B cell (primary cell): Measurements from ENCODE around the gene RSAD1. TPM values are rescaled to one million over a fixed set of nuclear protein-coding genes. Genes with fewer than 3 reads are reported as not detected.

Experiments used
- ATAC-seq: fragments of 200-7000 bp; cut with Tn5 transposase; one replicate; pipeline ENCODE4 v1.10.0; 2021; ENCODE audit warnings: low read depth, mild to moderate bottlenecking, moderate number of reproducible peaks, moderate library complexity
- CTCF ChIA-PET: fragments of 350-600 bp; sonication (Branson Sonifier 250); formaldehyde crosslinking; loops from one replicate; lab custom pipeline; 2021; ENCODE audit warnings: antibody characterized with exemption, inconsistent platforms; lab: Charles Lee
- POLR2A ChIA-PET: fragments of 350-600 bp; sonication (Branson Sonifier 250); formaldehyde crosslinking; loops from one replicate; lab custom pipeline; 2021; ENCODE audit warnings: antibody characterized with exemption; lab: Charles Lee
- DNase-seq: peaks from one replicate; pipeline ENCODE4 v3.0.0; 2013
- H2AFZ ChIP-seq: 2 replicates; pipeline ENCODE4 v1.6.1; 2012; ENCODE audit warnings: mild to moderate bottlenecking, low read depth, low read length; ENCODE audit not compliant: insufficient read depth, poor library complexity, severe bottlenecking
- H3K27ac ChIP-seq, 2 donors: 1 replicate in 1 of 2; 2 replicates in 1 of 2; pipeline ENCODE4 v1.5.1; 2012 to 2013; ENCODE audit warnings: low read length in 2 of 2, mild to moderate bottlenecking in 2 of 2, moderate library complexity in 1 of 2
- H3K27me3 ChIP-seq, 4 experiments: fragments of 200-600 bp in 1 of 4; sonication (generic) in 1 of 4; replicated peaks in 1 of 4; 1 replicate in 2 of 4; 2 replicates in 2 of 4; pipeline versions ENCODE4 v1.6.1 to v1.7.0; 2013 to 2016; ENCODE audit warnings: low read length in 3 of 4, mild to moderate bottlenecking in 2 of 4, mixed read lengths in 1 of 4, moderate library complexity in 1 of 4; ENCODE audit not compliant: insufficient read depth in 4 of 4, control insufficient read depth in 3 of 4; ENCODE audit errors: control extremely low read depth in 1 of 4
- H3K36me3 ChIP-seq, 2 experiments: replicated peaks in 1 of 2; 1 replicate in 1 of 2; 2 replicates in 1 of 2; pipeline versions ENCODE4 v1.6.1 to v1.7.1; 2013; ENCODE audit warnings: low read length in 1 of 2; ENCODE audit not compliant: insufficient read depth in 2 of 2, control insufficient read depth in 1 of 2; ENCODE audit errors: control extremely low read depth in 1 of 2, extremely low read depth in 1 of 2
- H3K4me1 ChIP-seq, 2 donors: fragments of 200-600 bp in 1 of 2; sonication (generic) in 1 of 2; 1 replicate in 1 of 2; 2 replicates in 1 of 2; pipeline versions ENCODE4 v1.5.1 to v1.6.1; 2013 to 2017; ENCODE audit warnings: low read length in 2 of 2; ENCODE audit not compliant: control insufficient read depth in 2 of 2, insufficient read depth in 2 of 2
- H3K4me2 ChIP-seq: replicated peaks from 2 replicates; pipeline ENCODE3; 2012; ENCODE audit warnings: mild to moderate bottlenecking, low read depth, low read length; ENCODE audit not compliant: poor library complexity, severe bottlenecking
- H3K4me3 ChIP-seq, 5 experiments: fragments of 200-600 bp in 1 of 5; sonication (generic) in 1 of 5; 1 replicate in 3 of 5; 2 replicates in 2 of 5; pipeline versions ENCODE4 v1.5.1 to v1.7.0; 2011 to 2016; ENCODE audit warnings: low read length in 4 of 5, mild to moderate bottlenecking in 4 of 5, low read depth in 2 of 5, control low read depth in 1 of 5, moderate library complexity in 1 of 5; ENCODE audit not compliant: insufficient read depth in 1 of 5; ENCODE audit errors: control extremely low read depth in 1 of 5, extremely low read depth in 1 of 5
- H3K79me2 ChIP-seq: fragments of 200-600 bp; sonication (generic); one replicate; pipeline ENCODE4 v1.6.0; 2016; ENCODE audit warnings: low read length; ENCODE audit not compliant: control insufficient read depth, insufficient read depth
- H3K9ac ChIP-seq: fragments of 200-600 bp; sonication (generic); 2 replicates; pipeline ENCODE4 v1.6.1; 2017; ENCODE audit warnings: mild to moderate bottlenecking, low read length, moderate library complexity
- H3K9me3 ChIP-seq, 3 donors: one replicate each; pipeline versions ENCODE4 v1.6.1 to v1.7.1; 2013; ENCODE audit warnings: low read length in 2 of 3; ENCODE audit not compliant: control insufficient read depth in 2 of 3, insufficient read depth in 1 of 3; ENCODE audit errors: control extremely low read depth in 1 of 3
- H4K20me1 ChIP-seq: 2 replicates; pipeline ENCODE4 v1.6.0; 2012; ENCODE audit warnings: mild to moderate bottlenecking, low read length; ENCODE audit not compliant: insufficient read depth, control insufficient read depth, poor library complexity, severe bottlenecking
- H3K27ac Mint-ChIP-seq: one replicate; pipeline ENCODE4 v1.8.0; 2021; ENCODE audit warnings: mixed read lengths
- H3K27me3 Mint-ChIP-seq: one replicate; pipeline ENCODE4 v1.8.0; 2021; ENCODE audit warnings: mixed read lengths
- H3K4me1 Mint-ChIP-seq: one replicate; pipeline ENCODE4 v1.8.0; 2021; ENCODE audit warnings: mixed read lengths
- H3K4me3 Mint-ChIP-seq: one replicate; pipeline ENCODE4 v1.8.0; 2021; ENCODE audit warnings: mixed read lengths
- H3K9me3 Mint-ChIP-seq: one replicate; pipeline ENCODE4 v1.8.0; 2022; ENCODE audit warnings: mixed read lengths; ENCODE audit not compliant: insufficient read depth
- EZH2 ChIP-seq: IDR thresholded peaks from 2 replicates; pipeline ENCODE4 v1.6.1; 2012; ENCODE audit warnings: borderline replicate concordance, low read depth, mild to moderate bottlenecking, moderate library complexity, low read length; ENCODE audit not compliant: insufficient read depth, poor library complexity, severe bottlenecking
- WGBS: methylation state at CpG from one replicate; pipeline ENCODE4 v1.1.5; 2013; ENCODE audit warnings: missing lambda C conversion rate; ENCODE audit not compliant: insufficient coverage; 5-methylcytosine and 5-hydroxymethylcytosine counted together
- intact Hi-C: fragments of 100-400 bp; cut with micrococcal nuclease; formaldehyde crosslinking; loops from one replicate; pipeline ENCODE4 v1.10.0; 2022
- polyA plus RNA-seq: library from polyadenylated mRNA; depleted of rRNA; stranded (reverse); fragments of >200 nt; gene quantifications from 2 replicates; pipeline ENCODE4 v1.2.3, GENCODE V29; 2012
- total RNA-seq, 2 donors: library from RNA; stranded (reverse); fragments of 120-200 nt in 1 of 2; gene quantifications; 1 replicate in 1 of 2; 2 replicates in 1 of 2; pipeline versions ENCODE4 v1.2.3 to v1.2.4, GENCODE V29; 2013 to 2022
- TF ChIP-seq, protein P1 (sequence below): fragments of 200-600 bp; IDR thresholded peaks from one replicate; pipeline ENCODE4 v1.8.0; 2022; ENCODE audit warnings: antibody characterized with exemption, mild to moderate bottlenecking

RSAD1 gene
- total and polyA plus RNA-seq, 2 donors (not counting 1 experiment from before 2014, with no cell fraction given), result 53.4 to 63.9 TPM

DNA sequence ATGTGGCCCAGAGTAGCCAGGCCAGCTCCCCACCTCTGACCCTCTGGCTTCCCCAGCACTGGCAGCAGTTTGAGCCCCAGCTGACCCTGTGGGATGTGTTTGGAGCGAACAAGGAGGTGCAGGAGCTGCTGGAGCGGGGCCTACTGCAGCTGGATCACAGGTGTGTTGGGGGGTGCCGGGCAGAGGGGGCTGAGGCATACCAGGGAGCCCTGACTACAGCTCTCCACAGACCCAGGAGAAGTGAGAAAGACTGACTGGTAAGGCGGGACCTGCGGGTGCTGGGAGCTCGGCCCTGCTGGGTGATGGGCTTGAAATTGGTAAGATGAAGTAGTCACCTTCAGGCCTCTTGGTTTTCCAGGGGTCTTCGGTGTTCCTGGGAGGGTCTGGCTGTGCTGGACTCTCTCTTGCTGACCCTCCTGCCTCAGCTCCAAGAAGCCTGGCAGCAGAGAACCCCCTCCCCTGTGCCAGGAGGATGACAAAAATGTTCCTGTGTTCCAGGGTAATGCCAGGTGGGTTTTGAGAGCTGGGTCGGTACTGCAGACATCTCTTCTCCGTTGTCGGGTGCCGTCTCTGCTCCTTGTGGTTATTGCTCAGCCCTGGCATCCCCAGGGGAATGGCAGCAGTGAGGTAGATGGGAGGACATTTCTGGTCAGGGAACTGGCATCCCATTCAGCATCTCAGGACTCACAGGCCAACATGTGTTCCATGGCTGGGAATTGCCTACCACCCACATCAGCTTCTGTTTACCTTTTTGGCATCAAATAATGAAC, 5.9 kb downstream of the RSAD1 start:
- peaks cover 8% of the 10 kb centered on the region for H4K20me1 ChIP-seq
- H3K9ac ChIP-seq, result no peak overlapping the region
- H3K4me3 Mint-ChIP-seq, result no peak overlapping the region
- H3K27me3 ChIP-seq, result no peaks in the 10 kb centered on the region
- intact Hi-C loops, result loop anchor here (5.0 kb wide), 1 partner anchor 213 kb away; no protein-coding TSS in a partner anchor
- H3K4me2 ChIP-seq, result no peak overlapping the region
- no peak overlapping the region for H3K27ac Mint-ChIP-seq
- H3K4me3 ChIP-seq, result no peak overlapping the region
- ChIA-PET POLR2A (no interaction called here), CTCF (interaction anchor here (0.6 to 4.1 kb wide), 9 partner anchors 17 to 212 kb away, joined by 3 to 19 read pairs (median 3); partner anchors contain the start of gene LRRC59)
- TF ChIP-seq, protein P1, sequence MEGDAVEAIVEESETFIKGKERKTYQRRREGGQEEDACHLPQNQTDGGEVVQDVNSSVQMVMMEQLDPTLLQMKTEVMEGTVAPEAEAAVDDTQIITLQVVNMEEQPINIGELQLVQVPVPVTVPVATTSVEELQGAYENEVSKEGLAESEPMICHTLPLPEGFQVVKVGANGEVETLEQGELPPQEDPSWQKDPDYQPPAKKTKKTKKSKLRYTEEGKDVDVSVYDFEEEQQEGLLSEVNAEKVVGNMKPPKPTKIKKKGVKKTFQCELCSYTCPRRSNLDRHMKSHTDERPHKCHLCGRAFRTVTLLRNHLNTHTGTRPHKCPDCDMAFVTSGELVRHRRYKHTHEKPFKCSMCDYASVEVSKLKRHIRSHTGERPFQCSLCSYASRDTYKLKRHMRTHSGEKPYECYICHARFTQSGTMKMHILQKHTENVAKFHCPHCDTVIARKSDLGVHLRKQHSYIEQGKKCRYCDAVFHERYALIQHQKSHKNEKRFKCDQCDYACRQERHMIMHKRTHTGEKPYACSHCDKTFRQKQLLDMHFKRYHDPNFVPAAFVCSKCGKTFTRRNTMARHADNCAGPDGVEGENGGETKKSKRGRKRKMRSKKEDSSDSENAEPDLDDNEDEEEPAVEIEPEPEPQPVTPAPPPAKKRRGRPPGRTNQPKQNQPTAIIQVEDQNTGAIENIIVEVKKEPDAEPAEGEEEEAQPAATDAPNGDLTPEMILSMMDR, result no peak
- TF ChIP-seq EZH2, result no peak
- no peaks in the 10 kb centered on the region for H3K9me3 Mint-ChIP-seq
- no peak overlapping the region for H3K27ac ChIP-seq
- DNase-seq (no peak), ATAC-seq (no peak)
- H2AFZ ChIP-seq, result no peak overlapping the region
- no peaks in the 10 kb centered on the region for H3K9me3 ChIP-seq
- no peaks in the 10 kb centered on the region for H3K79me2 ChIP-seq
- 98% methylated on average over 9 of the region's 11 CpGs for WGBS
- H3K4me1 Mint-ChIP-seq, result peaks cover 13% of the 10 kb centered on the region
- peaks cover 6 to 43% of the 10 kb centered on the region in 2 experiments for H3K36me3 ChIP-seq
- no peaks in the 10 kb centered on the region for H3K27me3 Mint-ChIP-seq
- H3K4me1 ChIP-seq, result peaks cover 6 to 7% of the 10 kb centered on the region in 2 donors
